HG03064 (cell line): ENCODE data around the gene ATP9B.

Experiments used
- ATAC-seq: cut with Tn5 transposase; IDR thresholded peaks from one replicate; pipeline ENCODE4 v1.9.1; 2021; ENCODE audit warnings: low read depth; ENCODE audit not compliant: unreplicated experiment

ATP9B gene

GRCh38 chr18:79402977-79403722 is 334.0 kb downstream of the ATP9B start:
- no peak for ATAC-seq

- no peak for ATAC-seq
Observed at GRCh38 chr18:79403723-79404566, 334.8 kb downstream of the ATP9B start.

GRCh38 chr18:79404567-79404910 is 335.3 kb downstream of the ATP9B start:
- no peak for ATAC-seq

GRCh38 chr18:79405019-79405780 is 336.0 kb downstream of the ATP9B start:
- ATAC-seq: no peak

GRCh38 chr18:79405781-79406575 is 336.8 kb downstream of the ATP9B start:
- peak; percentile 81 for ATAC-seq

GRCh38 chr18:79406708-79407107 is 337.5 kb downstream of the ATP9B start:
- ATAC-seq: no peak

GRCh38 chr18:79409313-79409712 is 340.1 kb downstream of the ATP9B start:
- no peak for ATAC-seq

GRCh38 chr18:79410171-79410641 is 341.0 kb downstream of the ATP9B start:
- ATAC-seq: no peak

- ATAC-seq: no peak
Observed at GRCh38 chr18:79410731-79411613, 341.8 kb downstream of the ATP9B start.

GRCh38 chr18:79411614-79412526 is 342.7 kb downstream of the ATP9B start:
- no peak for ATAC-seq

- no peak for ATAC-seq
Observed at GRCh38 chr18:79413025-79413424, 343.8 kb downstream of the ATP9B start.

GRCh38 chr18:79413426-79413825 is 344.2 kb downstream of the ATP9B start:
- ATAC-seq: no peak

- no peak for ATAC-seq
Observed at GRCh38 chr18:79413901-79414300, 344.7 kb downstream of the ATP9B start.

GRCh38 chr18:79416022-79416676 is 347.0 kb downstream of the ATP9B start:
- no peak for ATAC-seq

- no peak for ATAC-seq
Observed at GRCh38 chr18:79416677-79417052, 347.5 kb downstream of the ATP9B start.

- ATAC-seq: no peak
Observed at GRCh38 chr18:79418236-79418635, 349.0 kb downstream of the ATP9B start.

- ATAC-seq: no peak
Observed at GRCh38 chr18:79418642-79419041, 349.4 kb downstream of the ATP9B start.
